Loucy (cell line): ENCODE measurements around the gene TMEM245.

Experiments used
- CTCF ChIP-seq: fragments of 200-600 bp; sonication (generic); conservative IDR thresholded peaks from 2 replicates; pipeline ENCODE4 v1.5.1; 2014; ENCODE audit warnings: mild to moderate bottlenecking, antibody characterized with exemption, low read length
- EZH2phosphoT487 ChIP-seq: fragments of 200-600 bp; IDR thresholded peaks from 2 replicates; pipeline ENCODE4 v1.6.1; 2018; ENCODE audit warnings: antibody characterized with exemption, mild to moderate bottlenecking, moderate library complexity, borderline replicate concordance

GRCh38 chr9:109086221-109086620 is 33.5 kb downstream of the TMEM245 start:
- no peak for TF ChIP-seq CTCF
- TF ChIP-seq EZH2phosphoT487 = no peak
